Uterus (tissue), 4 donors: ENCODE data around the gene CAMK1D. TPM values are rescaled to one million over a fixed set of nuclear protein-coding genes. Genes with fewer than 3 reads are reported as not detected.

ENCODE experiments used
- DNase-seq, 2 donors: peaks; one replicate each; pipeline ENCODE4 v3.0.0-alpha.2; 2019 to 2020
- H3K27ac ChIP-seq, 2 donors: fragments of 200-600 bp; sonication (generic); 1 replicate in 1 of 2; 2 replicates in 1 of 2; pipeline ENCODE4 v1.5.1; 2016 to 2018
- H3K27me3 ChIP-seq, 2 donors: fragments of 200-600 bp; sonication (generic); one replicate each; pipeline ENCODE4 v1.5.1; 2018 to 2019; ENCODE audit warnings: control low read depth in 1 of 2
- H3K36me3 ChIP-seq, 2 donors: fragments of 200-600 bp; sonication (generic); one replicate each; pipeline ENCODE4 v1.5.1; 2019; ENCODE audit warnings: control low read depth in 1 of 2
- H3K4me1 ChIP-seq, 2 donors: fragments of 200-600 bp; sonication (generic); one replicate each; pipeline ENCODE4 v1.5.1; 2018 to 2019; ENCODE audit warnings: control low read depth in 1 of 2
- H3K4me3 ChIP-seq, 2 donors: fragments of 200-600 bp; sonication (generic); 1 replicate in 1 of 2; 2 replicates in 1 of 2; pipeline ENCODE4 v1.5.1; 2018 to 2019; ENCODE audit warnings: mild to moderate bottlenecking in 1 of 2
- H3K9me3 ChIP-seq, 2 donors: fragments of 200-600 bp; sonication (generic); one replicate each; pipeline ENCODE4 v1.5.1; 2019; ENCODE audit warnings: control low read depth in 1 of 2
- CTCF ChIP-seq, 4 experiments: fragments of 200-600 bp in 2 of 4; fragments of 450-650 bp in 2 of 4; sonication (generic) in 2 of 4; IDR thresholded peaks; one replicate each; pipeline ENCODE4 v1.5.1; 2016 to 2019; ENCODE audit warnings: antibody characterized with exemption in 4 of 4, mild to moderate bottlenecking in 2 of 4, moderate library complexity in 1 of 4
- POLR2A ChIP-seq, 2 donors: fragments of 450-650 bp; IDR thresholded peaks; one replicate each; pipeline ENCODE4 v1.6.1; 2016; ENCODE audit warnings: antibody characterized with exemption in 2 of 2, mild to moderate bottlenecking in 1 of 2, moderate library complexity in 1 of 2
- intact Hi-C: fragments of 100-400 bp; cut with DNase I; formaldehyde crosslinking; loops from one replicate; pipeline ENCODE4 v1.15.1; 2023; ENCODE audit warnings: low total_unique reads
- total RNA-seq, 4 donors: library from RNA; depleted of rRNA in 3 of 4; stranded (reverse); fragments of >200 nt in 3 of 4; gene quantifications; one replicate each; pipeline versions ENCODE4 v1.1.0 to v1.2.4, GENCODE V29; 2014 to 2023
- donor health status: DM: yes; HTN: yes; CAD: no.

Gene CAMK1D
- total RNA-seq, 4 donors from 2014 or later: 3.5 to 48.4 (median 10.8) TPM

GRCh38 chr10:12629767-12630165 lies 280.4 kb downstream of the CAMK1D start:
- Histone ChIP-seq H3K27ac (no peak overlapping the region), H3K4me1 (no peaks in the 10 kb centered on the region), H3K9me3 (no peaks in the 10 kb centered on the region), H3K4me3 (no peak overlapping the region), H3K36me3 (no peaks in the 10 kb centered on the region), H3K27me3 (no peaks in the 10 kb centered on the region)
- intact Hi-C loops: no loop called here
- no peak for TF ChIP-seq CTCF (IDR thresholded peaks at IDR 0.05)
- no peak for TF ChIP-seq POLR2A (IDR thresholded peaks at IDR 0.05)
- DNase-seq: no peak

- no peak overlapping the region for H3K4me3 ChIP-seq
- no peaks in the 10 kb centered on the region for H3K4me1 ChIP-seq
- no peak for DNase-seq
- no peaks in the 10 kb centered on the region for H3K9me3 ChIP-seq
- TF ChIP-seq CTCF (IDR thresholded peaks at IDR 0.05) (no peak), POLR2A (IDR thresholded peaks at IDR 0.05) (no peak)
- no peaks in the 10 kb centered on the region for H3K27me3 ChIP-seq
- intact Hi-C loops: no loop called here
- no peaks in the 10 kb centered on the region for H3K36me3 ChIP-seq
- no peak overlapping the region for H3K27ac ChIP-seq
These were observed 281.9 kb downstream of the CAMK1D start for GRCh38 chr10:12631216-12631615.

- no peaks in the 10 kb centered on the region for H3K9me3 ChIP-seq
- no peak for TF ChIP-seq CTCF (IDR thresholded peaks at IDR 0.05)
- TF ChIP-seq POLR2A (IDR thresholded peaks at IDR 0.05): no peak
- no peak for DNase-seq
- no peak overlapping the region for H3K27ac ChIP-seq
- intact Hi-C loops: no loop called here
- H3K27me3 ChIP-seq: no peaks in the 10 kb centered on the region
- no peak overlapping the region for H3K4me3 ChIP-seq
- no peaks in the 10 kb centered on the region for H3K36me3 ChIP-seq
- H3K4me1 ChIP-seq: no peaks in the 10 kb centered on the region
These were observed 282.6 kb downstream of the CAMK1D start for GRCh38 chr10:12631787-12632562.

- no peak overlapping the region for H3K4me3 ChIP-seq
- no peaks in the 10 kb centered on the region for H3K36me3 ChIP-seq
- no peaks in the 10 kb centered on the region for H3K27me3 ChIP-seq
- intact Hi-C loops: no loop called here
- H3K27ac ChIP-seq: no peak overlapping the region
- no peaks in the 10 kb centered on the region for H3K9me3 ChIP-seq
- H3K4me1 ChIP-seq: no peaks in the 10 kb centered on the region
- TF ChIP-seq CTCF (IDR thresholded peaks at IDR 0.05): no peak
- TF ChIP-seq POLR2A (IDR thresholded peaks at IDR 0.05): no peak
- DNase-seq: no peak
These were observed 284.7 kb downstream of the CAMK1D start for GRCh38 chr10:12633776-12634620.

- Histone ChIP-seq H3K4me3 (no peak overlapping the region), H3K27ac (no peak overlapping the region), H3K36me3 (no peaks in the 10 kb centered on the region), H3K27me3 (no peaks in the 10 kb centered on the region), H3K9me3 (no peaks in the 10 kb centered on the region), H3K4me1 (no peaks in the 10 kb centered on the region)
- TF ChIP-seq CTCF (IDR thresholded peaks at IDR 0.05) (no peak), POLR2A (IDR thresholded peaks at IDR 0.05) (no peak)
- intact Hi-C loops: no loop called here
- no peak for DNase-seq
These were observed 285.2 kb downstream of the CAMK1D start for GRCh38 chr10:12634621-12634931.
